ENCODE data around the gene RPS25. TPM values are rescaled to one million over a fixed set of nuclear protein-coding genes. Genes with fewer than 3 reads are reported as not detected.

RPS25 gene
- total RNA-seq, 1 experiment from 2014 or later: 1,450 TPM

- Histone ChIP-seq H3K79me1 (ENCODE audit: insufficient read depth, low read depth, low read length, poor library complexity, severe bottlenecking) (no peaks in the 10 kb centered on the region), H3K23me2 (ENCODE audit: insufficient read length, low read depth, low read length, poor library complexity, severe bottlenecking) (peaks cover 3% of the 10 kb centered on the region), H3K23ac (ENCODE audit: insufficient read length, low read depth, low read length) (no peak overlapping the region), H3K56ac (ENCODE audit: insufficient read length, low read depth, low read length) (no peak overlapping the region), H4K91ac (ENCODE audit: insufficient read length, low read depth, low read length) (no peak overlapping the region), H4K8ac (replicated peaks; ENCODE audit: insufficient read length, low read depth, low read length) (no peak overlapping the region), H3K4me2 (ENCODE audit: insufficient read depth, insufficient read length, low read length) (no peak overlapping the region), H2AFZ (ENCODE audit: low read length) (no peak overlapping the region), H2BK5ac (ENCODE audit: insufficient read length, low read length) (no peak overlapping the region), H3K14ac (ENCODE audit: insufficient read depth, low read length) (no peak overlapping the region), H4K20me1 (ENCODE audit: control insufficient read depth, insufficient read depth, insufficient read length) (no peaks in the 10 kb centered on the region), H3K27ac (ENCODE audit: insufficient read length, low read depth, low read length) (no peak overlapping the region), H4K5ac (ENCODE audit: insufficient read length, low read depth, low read length) (no peak overlapping the region), H3K9ac (ENCODE audit: extremely low read depth, insufficient read length, low read length) (no peak overlapping the region), H2BK15ac (ENCODE audit: low read depth, low read length) (no peak overlapping the region), H3K4ac (ENCODE audit: low read depth, low read length) (no peak overlapping the region), H3K18ac (ENCODE audit: insufficient read length, low read depth, low read length) (no peak overlapping the region), H3K27me3 (ENCODE audit: insufficient read depth, low read length) (no peaks in the 10 kb centered on the region), H2BK20ac (ENCODE audit: low read depth, low read length, poor library complexity, severe bottlenecking) (no peak overlapping the region), H3K4me1 (ENCODE audit: insufficient read depth, low read length) (no peaks in the 10 kb centered on the region), H2AK5ac (ENCODE audit: insufficient read length, low read length) (no peak overlapping the region), H2BK120ac (ENCODE audit: low read depth, low read length, poor library complexity, severe bottlenecking) (no peak overlapping the region), H3K79me2 (ENCODE audit: insufficient read depth, low read length) (no peaks in the 10 kb centered on the region), H2BK12ac (ENCODE audit: insufficient read length, low read depth, low read length) (no peak overlapping the region), H3K9me3 (ENCODE audit: control insufficient read depth, low read depth, low read length) (no peaks in the 10 kb centered on the region), H3T11ph (ENCODE audit: low read length) (no peak overlapping the region)
- Mint-ChIP-seq H3K27me3 (ENCODE audit: low read depth) (no peaks in the 10 kb centered on the region), H3K4me1 (peaks cover 8 to 13% of the 10 kb centered on the region in 2 experiments), H3K36me3 (ENCODE audit: insufficient read depth in 1 of 3, low read depth in 3 of 3) (peaks cover 2 to 6% (median 4%) of the 10 kb centered on the region in 3 experiments; a peak in 5 of 7 replicates), H3K9me3 (peaks cover 0 to 2% of the 10 kb centered on the region in 2 experiments; a peak in 3 of 5 replicates), H3K4me3 (no peak overlapping the region), H3K27ac (no peak overlapping the region)
- TF ChIP-seq, protein P1, sequence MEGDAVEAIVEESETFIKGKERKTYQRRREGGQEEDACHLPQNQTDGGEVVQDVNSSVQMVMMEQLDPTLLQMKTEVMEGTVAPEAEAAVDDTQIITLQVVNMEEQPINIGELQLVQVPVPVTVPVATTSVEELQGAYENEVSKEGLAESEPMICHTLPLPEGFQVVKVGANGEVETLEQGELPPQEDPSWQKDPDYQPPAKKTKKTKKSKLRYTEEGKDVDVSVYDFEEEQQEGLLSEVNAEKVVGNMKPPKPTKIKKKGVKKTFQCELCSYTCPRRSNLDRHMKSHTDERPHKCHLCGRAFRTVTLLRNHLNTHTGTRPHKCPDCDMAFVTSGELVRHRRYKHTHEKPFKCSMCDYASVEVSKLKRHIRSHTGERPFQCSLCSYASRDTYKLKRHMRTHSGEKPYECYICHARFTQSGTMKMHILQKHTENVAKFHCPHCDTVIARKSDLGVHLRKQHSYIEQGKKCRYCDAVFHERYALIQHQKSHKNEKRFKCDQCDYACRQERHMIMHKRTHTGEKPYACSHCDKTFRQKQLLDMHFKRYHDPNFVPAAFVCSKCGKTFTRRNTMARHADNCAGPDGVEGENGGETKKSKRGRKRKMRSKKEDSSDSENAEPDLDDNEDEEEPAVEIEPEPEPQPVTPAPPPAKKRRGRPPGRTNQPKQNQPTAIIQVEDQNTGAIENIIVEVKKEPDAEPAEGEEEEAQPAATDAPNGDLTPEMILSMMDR (conservative IDR thresholded peaks at IDR 0.05): no peak
- no peak for DNase-seq
- WGBS (ENCODE audit: extremely low coverage, insufficient read length, low lambda C conversion rate): no CpG with 5 or more reads among the region's 5 CpGs
These were observed 44.6 kb upstream of the RPS25 start for GRCh38 chr11:119062779-119063178.
